ENCODE data around the gene PTPRD.

PTPRD gene

GRCh38 chr9:8604201-8604600 lies 2008.6 kb downstream of the PTPRD start:
- Histone ChIP-seq H3K4me3 (ENCODE audit: extremely low read depth, insufficient read depth, low read length, poor library complexity, severe bottlenecking) (no peak overlapping the region), H3K4me1 (ENCODE audit: control insufficient read depth, insufficient read depth, low read length, poor library complexity, severe bottlenecking) (no peaks in the 10 kb centered on the region), H3K9me3 (ENCODE audit: control insufficient read depth, low read length) (no peaks in the 10 kb centered on the region), H3K36me3 (ENCODE audit: control insufficient read depth, insufficient read depth, low read length) (no peaks in the 10 kb centered on the region), H3K27ac (ENCODE audit: low read depth, low read length, severe bottlenecking) (no peak overlapping the region)
- 80% methylated on average over 1 of the region's 1 CpG; no CpG with 5 or more reads in 1 of the 2 experiments for WGBS, 2 experiments (ENCODE audit: insufficient coverage in 2 of 2)

- 81 to 100% methylated on average over 1 to 4 of the region's 4 CpGs for WGBS, 2 experiments (ENCODE audit: insufficient coverage in 2 of 2)
- Histone ChIP-seq H3K4me1 (ENCODE audit: control insufficient read depth, insufficient read depth, low read length, poor library complexity, severe bottlenecking) (no peaks in the 10 kb centered on the region), H3K4me3 (ENCODE audit: extremely low read depth, insufficient read depth, low read length, poor library complexity, severe bottlenecking) (no peak overlapping the region), H3K9me3 (ENCODE audit: control insufficient read depth, low read length) (no peaks in the 10 kb centered on the region), H3K27ac (ENCODE audit: low read depth, low read length, severe bottlenecking) (no peak overlapping the region), H3K36me3 (ENCODE audit: control insufficient read depth, insufficient read depth, low read length) (no peaks in the 10 kb centered on the region)
Measured at GRCh38 chr9:8600914-8601680, 2011.7 kb downstream of the PTPRD start.

GRCh38 chr9:8599937-8600336 lies 2012.9 kb downstream of the PTPRD start:
- H3K36me3 ChIP-seq (ENCODE audit: control insufficient read depth, insufficient read depth, low read length), result no peaks in the 10 kb centered on the region
- 94 to 96% methylated on average over 3 of the region's 5 CpGs for WGBS, 2 experiments (ENCODE audit: insufficient coverage in 2 of 2)
- no peaks in the 10 kb centered on the region for H3K4me1 ChIP-seq (ENCODE audit: control insufficient read depth, insufficient read depth, low read length, poor library complexity, severe bottlenecking)

GRCh38 chr9:8589476-8589875 lies 2023.3 kb downstream of the PTPRD start:
- Histone ChIP-seq H3K27ac (ENCODE audit: low read depth, low read length, severe bottlenecking) (no peak overlapping the region), H3K4me1 (ENCODE audit: control insufficient read depth, insufficient read depth, low read length, poor library complexity, severe bottlenecking) (no peaks in the 10 kb centered on the region), H3K36me3 (ENCODE audit: control insufficient read depth, insufficient read depth, low read length) (peaks cover 5% of the 10 kb centered on the region), H3K9me3 (ENCODE audit: control insufficient read depth, low read length) (peaks cover 4% of the 10 kb centered on the region), H3K4me3 (ENCODE audit: extremely low read depth, insufficient read depth, low read length, poor library complexity, severe bottlenecking) (no peak overlapping the region)
- 84 to 100% methylated on average over 2 to 4 of the region's 4 CpGs for WGBS, 2 experiments (ENCODE audit: insufficient coverage in 2 of 2)

More at GRCh38 chr9:8599937-8600336, 2012.9 kb downstream of the PTPRD start:
- Histone ChIP-seq H3K9me3 (ENCODE audit: control insufficient read depth, low read length) (no peaks in the 10 kb centered on the region), H3K27ac (ENCODE audit: low read depth, low read length, severe bottlenecking) (no peak overlapping the region), H3K4me3 (ENCODE audit: extremely low read depth, insufficient read depth, low read length, poor library complexity, severe bottlenecking) (no peak overlapping the region)

- Histone ChIP-seq H3K27ac (ENCODE audit: low read depth, low read length, severe bottlenecking) (no peak overlapping the region), H3K36me3 (ENCODE audit: control insufficient read depth, insufficient read depth, low read length) (peaks cover 10% of the 10 kb centered on the region), H3K4me3 (ENCODE audit: extremely low read depth, insufficient read depth, low read length, poor library complexity, severe bottlenecking) (no peak overlapping the region), H3K9me3 (ENCODE audit: control insufficient read depth, low read length) (peaks cover 4% of the 10 kb centered on the region), H3K4me1 (ENCODE audit: control insufficient read depth, insufficient read depth, low read length, poor library complexity, severe bottlenecking) (no peaks in the 10 kb centered on the region)
- no CpG with 5 or more reads among the region's 2 CpGs for WGBS, 2 experiments (ENCODE audit: insufficient coverage in 2 of 2)
Measured at GRCh38 chr9:8585036-8585435, 2027.8 kb downstream of the PTPRD start.

- Histone ChIP-seq H3K27ac (ENCODE audit: low read depth, low read length, severe bottlenecking) (no peak overlapping the region), H3K4me1 (ENCODE audit: control insufficient read depth, insufficient read depth, low read length, poor library complexity, severe bottlenecking) (no peaks in the 10 kb centered on the region), H3K4me3 (ENCODE audit: extremely low read depth, insufficient read depth, low read length, poor library complexity, severe bottlenecking) (no peak overlapping the region), H3K36me3 (ENCODE audit: control insufficient read depth, insufficient read depth, low read length) (peaks cover 7% of the 10 kb centered on the region), H3K9me3 (ENCODE audit: control insufficient read depth, low read length) (peaks cover 4% of the 10 kb centered on the region)
- WGBS, 2 experiments (ENCODE audit: insufficient coverage in 2 of 2), result 78 to 79% methylated on average over 2 of the region's 2 CpGs
Measured at GRCh38 chr9:8579661-8580060, 2033.1 kb downstream of the PTPRD start.

- H3K9me3 ChIP-seq (ENCODE audit: control insufficient read depth, low read length), result no peaks in the 10 kb centered on the region
- no peaks in the 10 kb centered on the region for H3K36me3 ChIP-seq (ENCODE audit: control insufficient read depth, insufficient read depth, low read length)
- no peak overlapping the region for H3K4me3 ChIP-seq (ENCODE audit: extremely low read depth, insufficient read depth, low read length, poor library complexity, severe bottlenecking)
- no peaks in the 10 kb centered on the region for H3K4me1 ChIP-seq (ENCODE audit: control insufficient read depth, insufficient read depth, low read length, poor library complexity, severe bottlenecking)
- H3K27ac ChIP-seq (ENCODE audit: low read depth, low read length, severe bottlenecking), result no peak overlapping the region
Measured at GRCh38 chr9:8576741-8577140, 2036.1 kb downstream of the PTPRD start.

- WGBS, 2 experiments (ENCODE audit: insufficient coverage in 2 of 2), result 92 to 100% methylated on average over 2 of the region's 4 CpGs
- no peaks in the 10 kb centered on the region for H3K4me1 ChIP-seq (ENCODE audit: control insufficient read depth, insufficient read depth, low read length, poor library complexity, severe bottlenecking)
- no peak overlapping the region for H3K27ac ChIP-seq (ENCODE audit: low read depth, low read length, severe bottlenecking)
- H3K4me3 ChIP-seq (ENCODE audit: extremely low read depth, insufficient read depth, low read length, poor library complexity, severe bottlenecking), result no peak overlapping the region
- no peaks in the 10 kb centered on the region for H3K9me3 ChIP-seq (ENCODE audit: control insufficient read depth, low read length)
- no peaks in the 10 kb centered on the region for H3K36me3 ChIP-seq (ENCODE audit: control insufficient read depth, insufficient read depth, low read length)
Measured at GRCh38 chr9:8574846-8575245, 2038.0 kb downstream of the PTPRD start.

GRCh38 chr9:8572209-8572608 lies 2040.6 kb downstream of the PTPRD start:
- Histone ChIP-seq H3K4me1 (ENCODE audit: control insufficient read depth, insufficient read depth, low read length, poor library complexity, severe bottlenecking) (no peaks in the 10 kb centered on the region), H3K27ac (ENCODE audit: low read depth, low read length, severe bottlenecking) (no peak overlapping the region)

GRCh38 chr9:8571643-8572042 lies 2041.2 kb downstream of the PTPRD start:
- WGBS, 2 experiments (ENCODE audit: insufficient coverage in 2 of 2), result 86 to 100% methylated on average over 1 of the region's 2 CpGs
- Histone ChIP-seq H3K4me3 (ENCODE audit: extremely low read depth, insufficient read depth, low read length, poor library complexity, severe bottlenecking) (no peak overlapping the region), H3K36me3 (ENCODE audit: control insufficient read depth, insufficient read depth, low read length) (no peaks in the 10 kb centered on the region), H3K27ac (ENCODE audit: low read depth, low read length, severe bottlenecking) (no peak overlapping the region), H3K9me3 (ENCODE audit: control insufficient read depth, low read length) (no peaks in the 10 kb centered on the region), H3K4me1 (ENCODE audit: control insufficient read depth, insufficient read depth, low read length, poor library complexity, severe bottlenecking) (no peaks in the 10 kb centered on the region)

More at GRCh38 chr9:8572209-8572608, 2040.6 kb downstream of the PTPRD start:
- Histone ChIP-seq H3K36me3 (ENCODE audit: control insufficient read depth, insufficient read depth, low read length) (no peaks in the 10 kb centered on the region), H3K9me3 (ENCODE audit: control insufficient read depth, low read length) (no peaks in the 10 kb centered on the region), H3K4me3 (ENCODE audit: extremely low read depth, insufficient read depth, low read length, poor library complexity, severe bottlenecking) (no peak overlapping the region)

- no peak overlapping the region for H3K27ac ChIP-seq (ENCODE audit: low read depth, low read length, severe bottlenecking)
- peaks cover 5% of the 10 kb centered on the region for H3K36me3 ChIP-seq (ENCODE audit: control insufficient read depth, insufficient read depth, low read length)
- H3K9me3 ChIP-seq (ENCODE audit: control insufficient read depth, low read length), result no peaks in the 10 kb centered on the region
- 85 to 87% methylated on average over 3 of the region's 3 CpGs for WGBS, 2 experiments (ENCODE audit: insufficient coverage in 2 of 2)
- H3K4me1 ChIP-seq (ENCODE audit: control insufficient read depth, insufficient read depth, low read length, poor library complexity, severe bottlenecking), result no peaks in the 10 kb centered on the region
- H3K4me3 ChIP-seq (ENCODE audit: extremely low read depth, insufficient read depth, low read length, poor library complexity, severe bottlenecking), result no peak overlapping the region
Measured at GRCh38 chr9:8570776-8571175, 2042.0 kb downstream of the PTPRD start.

Data from mesodermal cell (in vitro differentiated cells).